Astrocyte of the cerebellum (primary cell): ENCODE results near the gene CMPK2.

ENCODE experiments used
- DNase-seq: peaks from one replicate; pipeline ENCODE4 v3.0.0-alpha.2; 2011; ENCODE audit warnings: low read depth
- H3K4me3 ChIP-seq: 2 replicates; pipeline ENCODE4 v1.5.1; 2011; ENCODE audit warnings: mild to moderate bottlenecking, low read depth, low read length, moderate library complexity
- in situ Hi-C: cut with HindIII; loops from 2 replicates; pipeline ENCODE4 v1.10.0; 2017; ENCODE audit warnings: low sequenced_read_pairs
- TF ChIP-seq, protein P1 (sequence below): IDR thresholded peaks from 2 replicates; pipeline ENCODE4 v1.5.1; 2012; ENCODE audit warnings: low read length, low read depth, moderate library complexity, mild to moderate bottlenecking; ENCODE audit errors: missing control alignments

The CMPK2 gene

DNA sequence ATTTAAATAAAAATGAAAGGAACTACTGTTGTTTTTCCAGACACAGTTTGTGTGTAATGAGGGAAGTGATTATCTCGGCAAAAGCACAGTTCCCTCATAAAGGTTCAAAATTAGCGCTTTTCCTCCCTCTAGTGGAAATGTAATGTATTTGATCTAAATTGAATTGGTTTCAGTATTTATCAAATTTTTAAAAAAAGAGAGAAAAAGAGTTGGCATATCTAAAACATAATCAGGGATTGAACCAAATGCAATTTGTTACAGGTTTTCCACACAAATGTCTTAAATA is 37.5 kb downstream of the CMPK2 start:
- DNase-seq: peak; percentile 47
- no peak overlapping the region for H3K4me3 ChIP-seq
- TF ChIP-seq, protein P1, sequence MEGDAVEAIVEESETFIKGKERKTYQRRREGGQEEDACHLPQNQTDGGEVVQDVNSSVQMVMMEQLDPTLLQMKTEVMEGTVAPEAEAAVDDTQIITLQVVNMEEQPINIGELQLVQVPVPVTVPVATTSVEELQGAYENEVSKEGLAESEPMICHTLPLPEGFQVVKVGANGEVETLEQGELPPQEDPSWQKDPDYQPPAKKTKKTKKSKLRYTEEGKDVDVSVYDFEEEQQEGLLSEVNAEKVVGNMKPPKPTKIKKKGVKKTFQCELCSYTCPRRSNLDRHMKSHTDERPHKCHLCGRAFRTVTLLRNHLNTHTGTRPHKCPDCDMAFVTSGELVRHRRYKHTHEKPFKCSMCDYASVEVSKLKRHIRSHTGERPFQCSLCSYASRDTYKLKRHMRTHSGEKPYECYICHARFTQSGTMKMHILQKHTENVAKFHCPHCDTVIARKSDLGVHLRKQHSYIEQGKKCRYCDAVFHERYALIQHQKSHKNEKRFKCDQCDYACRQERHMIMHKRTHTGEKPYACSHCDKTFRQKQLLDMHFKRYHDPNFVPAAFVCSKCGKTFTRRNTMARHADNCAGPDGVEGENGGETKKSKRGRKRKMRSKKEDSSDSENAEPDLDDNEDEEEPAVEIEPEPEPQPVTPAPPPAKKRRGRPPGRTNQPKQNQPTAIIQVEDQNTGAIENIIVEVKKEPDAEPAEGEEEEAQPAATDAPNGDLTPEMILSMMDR: peak; percentile 40
- in situ Hi-C loops: no loop called here

DNA sequence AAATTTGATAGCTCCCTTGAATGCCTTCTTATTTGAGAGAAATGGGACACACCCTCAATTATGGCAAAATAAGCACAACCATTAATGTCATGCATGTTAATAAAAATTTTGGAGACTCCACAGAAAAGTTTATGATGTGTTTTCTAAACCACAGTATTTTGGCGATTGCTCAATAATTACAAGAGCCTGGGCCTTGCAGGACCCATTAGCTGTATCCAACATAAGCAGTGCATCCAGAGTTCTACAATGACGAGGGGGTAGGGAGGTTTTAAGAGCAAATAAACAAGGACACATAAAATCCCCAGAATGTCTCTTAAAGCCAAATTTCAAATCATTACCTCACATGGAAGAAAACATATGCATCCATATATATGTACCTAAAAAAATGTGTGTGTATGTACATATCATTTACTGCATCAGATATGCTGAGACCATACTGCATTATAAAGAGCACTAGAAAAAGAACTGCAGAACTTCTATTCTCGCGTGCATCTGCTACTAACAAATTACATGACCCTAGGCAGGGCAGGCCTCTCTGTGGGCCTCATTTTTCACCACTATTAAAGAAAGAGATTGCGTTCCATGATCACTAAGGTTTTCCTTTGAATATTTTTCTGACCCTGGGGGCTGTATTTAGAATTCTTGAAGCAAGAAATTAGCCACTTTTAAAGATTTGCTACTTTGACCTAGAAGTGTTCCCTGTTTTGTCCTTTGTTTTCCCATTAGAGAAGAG is 38.0 kb downstream of the CMPK2 start:
- H3K4me3 ChIP-seq: no peak overlapping the region
- in situ Hi-C loops: no loop called here
- no peak for DNase-seq
- TF ChIP-seq, protein P1: no peak

DNA sequence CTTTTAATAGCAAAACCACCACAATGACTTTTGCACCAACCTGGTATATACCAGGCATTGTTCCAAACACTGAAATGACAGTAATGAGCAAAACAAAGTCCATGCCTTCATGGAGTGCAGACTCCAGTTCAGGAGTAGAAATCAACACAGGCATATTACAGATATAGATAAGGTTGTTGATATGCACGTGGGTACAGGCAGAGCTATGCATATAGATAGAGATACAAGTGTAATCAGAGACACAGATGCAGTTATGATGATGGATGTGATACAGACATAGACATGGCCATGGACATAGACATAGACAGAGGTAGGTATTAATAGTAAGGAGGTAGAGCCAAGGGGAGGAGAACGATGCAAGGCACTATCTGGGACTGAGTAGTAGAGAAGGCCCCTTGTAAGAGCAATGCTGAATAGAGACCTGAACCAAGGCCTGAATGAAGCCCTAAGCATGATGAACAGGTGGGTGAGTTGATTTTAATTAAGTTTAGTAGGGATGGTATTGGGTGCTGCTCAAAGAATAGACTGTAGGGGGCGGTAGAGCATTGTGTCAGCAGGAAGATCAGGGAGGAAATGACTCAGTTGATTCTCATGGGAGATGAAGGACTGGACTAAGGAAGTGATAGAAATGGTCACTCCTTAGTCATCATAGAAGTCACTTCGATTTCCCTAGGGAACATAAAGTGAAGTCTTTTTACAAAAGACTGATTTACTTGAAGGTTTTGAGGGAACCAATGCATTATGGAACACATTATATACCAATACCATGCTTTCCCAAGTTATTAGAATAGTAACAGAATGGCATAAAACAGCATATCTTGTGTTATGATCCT is 39.4 kb downstream of the CMPK2 start:
- DNase-seq: no peak
- in situ Hi-C loops: no loop called here
- H3K4me3 ChIP-seq: no peak overlapping the region
- TF ChIP-seq, protein P1: peak; percentile 42

DNA sequence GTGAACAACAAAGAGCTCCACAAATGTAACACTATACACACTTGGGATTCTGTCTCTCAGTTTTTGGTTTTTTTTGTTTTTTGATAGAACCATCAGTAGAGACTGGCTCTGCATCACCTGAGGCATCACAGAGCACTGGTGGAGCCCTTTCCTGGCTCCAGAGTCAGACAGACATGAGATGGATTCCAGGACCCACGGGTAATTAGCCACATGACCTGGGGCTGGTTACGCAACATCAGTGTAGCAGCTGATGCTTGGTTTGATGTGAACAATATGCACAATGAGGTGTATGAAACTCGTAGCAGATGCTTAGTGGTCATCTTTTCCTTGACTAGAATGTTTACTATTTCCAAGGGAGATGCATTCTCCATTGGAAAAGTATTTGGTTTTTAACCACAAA is 40.7 kb downstream of the CMPK2 start:
- in situ Hi-C loops: no loop called here
- DNase-seq: peak; percentile 93
- TF ChIP-seq, protein P1: no peak
- no peak overlapping the region for H3K4me3 ChIP-seq

DNA sequence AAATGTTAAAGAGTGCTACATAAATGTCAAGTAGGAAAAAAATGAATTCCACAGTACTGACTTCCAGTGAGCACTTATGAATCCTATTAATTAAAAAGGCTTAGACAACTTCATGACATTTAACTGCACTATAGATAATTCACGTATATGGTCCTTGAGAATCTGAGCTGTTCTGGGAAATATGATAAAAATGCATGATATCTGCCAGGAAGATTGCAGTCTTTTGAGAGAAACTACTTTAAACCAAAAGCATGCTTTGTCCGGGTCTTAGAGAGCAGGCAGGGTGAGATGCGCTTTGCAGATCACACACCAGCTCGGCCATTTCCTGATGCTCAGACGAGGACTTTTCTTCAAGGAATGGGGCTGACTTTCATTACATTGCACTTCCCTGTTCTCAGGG is 42.6 kb downstream of the CMPK2 start:
- TF ChIP-seq, protein P1: no peak
- no peak for DNase-seq
- in situ Hi-C loops: no loop called here
- H3K4me3 ChIP-seq: no peak overlapping the region

DNA sequence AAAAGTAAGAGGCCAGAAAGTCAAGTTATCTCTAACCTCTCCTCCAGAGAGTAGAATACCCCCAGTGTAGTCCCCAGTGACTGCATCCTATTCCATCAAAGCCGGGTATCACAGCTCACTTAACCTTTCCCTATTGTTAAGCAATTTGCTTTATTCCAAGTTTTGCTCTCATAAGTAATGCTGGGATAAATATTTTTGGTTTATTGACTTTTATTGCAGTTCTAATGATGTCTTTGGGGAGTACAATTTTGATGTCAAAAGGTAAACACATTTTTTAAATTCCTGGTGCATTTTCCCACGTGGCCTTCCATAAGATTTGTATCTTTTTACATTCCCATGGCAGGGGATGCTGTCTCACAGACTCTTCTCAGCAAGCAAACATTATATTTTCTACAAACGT is 43.3 kb downstream of the CMPK2 start:
- in situ Hi-C loops: no loop called here
- DNase-seq: no peak
- TF ChIP-seq, protein P1: no peak
- H3K4me3 ChIP-seq: no peak overlapping the region
